Neural cell (in vitro differentiated cells): ENCODE data around the gene ZNF622. TPM values are rescaled to one million over a fixed set of nuclear protein-coding genes. Genes with fewer than 3 reads are reported as not detected.

Experiments used
- H2AFZ ChIP-seq: fragments of 200-600, 300-800 bp; sonication (generic), shearing (Covaris generic); 2 replicates; pipeline ENCODE4 v1.6.0; 2014; ENCODE audit warnings: low read depth, mild to moderate bottlenecking, antibody characterized with exemption, low read length, moderate library complexity
- H3F3A ChIP-seq: fragments of 200-600 bp; shearing (Covaris generic); 2 replicates; pipeline ENCODE4 v1.6.1; 2016; ENCODE audit warnings: mild to moderate bottlenecking, moderate library complexity, mixed read lengths, antibody characterized with exemption, low read length; ENCODE audit not compliant: insufficient read depth, poor library complexity, severe bottlenecking
- H3K27ac ChIP-seq: fragments of 200-600, 300-800 bp; sonication (generic), shearing (Covaris generic); 2 replicates; pipeline ENCODE4 v1.5.1; 2014; ENCODE audit warnings: mild to moderate bottlenecking, low read length, moderate library complexity
- H3K27me3 ChIP-seq: fragments of 300-800, 200-600 bp; sonication (generic), shearing (Covaris generic); 2 replicates; pipeline ENCODE4 v1.6.0; 2014; ENCODE audit warnings: mild to moderate bottlenecking, low read depth, low read length, moderate library complexity; ENCODE audit not compliant: insufficient read depth
- H3K36me3 ChIP-seq: fragments of 300-800, 200-600 bp; sonication (generic), shearing (Covaris generic); 2 replicates; pipeline ENCODE4 v1.5.1; 2014; ENCODE audit warnings: mild to moderate bottlenecking, antibody characterized with exemption, low read length, moderate library complexity; ENCODE audit not compliant: insufficient read depth
- H3K4me2 ChIP-seq: fragments of 300-800, 200-600 bp; sonication (generic), shearing (Covaris generic); 2 replicates; pipeline ENCODE4 v1.6.0; 2014; ENCODE audit warnings: mild to moderate bottlenecking, low read length
- H3K4me3 ChIP-seq: fragments of 300-800, 200-600 bp; sonication (generic), shearing (Covaris generic); 2 replicates; pipeline ENCODE4 v1.5.1; 2014; ENCODE audit warnings: mild to moderate bottlenecking, low read length, moderate library complexity
- H3K79me2 ChIP-seq: fragments of 200-600 bp; shearing (Covaris generic); replicated peaks from 2 replicates; pipeline ENCODE4 v1.6.0; 2014; ENCODE audit warnings: mild to moderate bottlenecking, low read length, moderate library complexity; ENCODE audit not compliant: insufficient read depth
- H3K9ac ChIP-seq: fragments of 300-800, 200-600 bp; sonication (generic), shearing (Covaris generic); 2 replicates; pipeline ENCODE4 v1.6.1; 2016; ENCODE audit warnings: mild to moderate bottlenecking, low read length, mixed read lengths
- H3K9me2 ChIP-seq: fragments of 200-600 bp; shearing (Covaris generic); 2 replicates; pipeline ENCODE4 v1.6.1; 2016; ENCODE audit warnings: mild to moderate bottlenecking, low read length, mixed read lengths; ENCODE audit not compliant: insufficient read depth
- H3K9me3 ChIP-seq: fragments of 200-600, 300-800 bp; sonication (generic), shearing (Covaris generic); 2 replicates; pipeline ENCODE4 v1.6.1; 2016; ENCODE audit warnings: mild to moderate bottlenecking, mixed run types, low read length, moderate library complexity, mixed read lengths
- H4K20me1 ChIP-seq: fragments of 200-600 bp; shearing (Covaris generic); 2 replicates; pipeline ENCODE4 v1.6.1; 2016; ENCODE audit warnings: mild to moderate bottlenecking, mixed run types; ENCODE audit not compliant: insufficient read depth
- CTCF ChIP-seq: fragments of 450-650 bp; IDR thresholded peaks from 2 replicates; pipeline ENCODE4 v1.5.1; 2014; ENCODE audit warnings: antibody characterized with exemption, mild to moderate bottlenecking, moderate library complexity; ENCODE audit not compliant: poor library complexity, severe bottlenecking
- EP300 ChIP-seq: fragments of 450-650 bp; conservative IDR thresholded peaks from 2 replicates; pipeline ENCODE4 v1.6.1; 2014; ENCODE audit warnings: antibody characterized with exemption, mild to moderate bottlenecking, moderate library complexity; ENCODE audit not compliant: poor library complexity, severe bottlenecking
- EZH2 ChIP-seq: fragments of 200-600, 300-800 bp; shearing (Covaris generic), sonication (generic); IDR thresholded peaks from 2 replicates; pipeline ENCODE4 v1.6.1; 2014; ENCODE audit warnings: antibody characterized with exemption, low read length, borderline replicate concordance, mild to moderate bottlenecking; ENCODE audit not compliant: insufficient read depth, poor library complexity, severe bottlenecking
- MXI1 ChIP-seq: fragments of 450-650 bp; conservative IDR thresholded peaks from 2 replicates; pipeline ENCODE4 v1.6.1; 2014; ENCODE audit warnings: antibody characterized with exemption, mild to moderate bottlenecking; ENCODE audit not compliant: poor library complexity, severe bottlenecking
- POLR2AphosphoS5 ChIP-seq: IDR thresholded peaks from 2 replicates; pipeline ENCODE4 v1.6.1; 2012
- RAD21 ChIP-seq: fragments of 450-650 bp; conservative IDR thresholded peaks from 2 replicates; pipeline ENCODE4 v1.6.1; 2014; ENCODE audit warnings: antibody characterized with exemption, mild to moderate bottlenecking, moderate library complexity
- REST ChIP-seq: IDR thresholded peaks from 2 replicates; pipeline ENCODE4 v1.6.1; 2012; ENCODE audit warnings: borderline replicate concordance
- SMC3 ChIP-seq: fragments of 450-650 bp; conservative IDR thresholded peaks from 2 replicates; pipeline ENCODE4 v1.6.1; 2014; ENCODE audit warnings: antibody characterized with exemption, mild to moderate bottlenecking, moderate library complexity; ENCODE audit not compliant: poor library complexity
- TAF1 ChIP-seq: IDR thresholded peaks from 2 replicates; pipeline ENCODE4 v1.6.1; 2012; ENCODE audit warnings: low read depth
- polyA plus RNA-seq: library from polyadenylated mRNA; depleted of rRNA; stranded (reverse); fragments of >200 nt; gene quantifications from 2 replicates; pipeline ENCODE4 v1.2.3, GENCODE V29; 2014

ZNF622 gene
- polyA plus RNA-seq, 1 donor from 2014 or later = 45.9 TPM

- H2AFZ ChIP-seq = no peak overlapping the region
- no peaks in the 10 kb centered on the region for H4K20me1 ChIP-seq
- H3K4me2 ChIP-seq = no peak overlapping the region
- no peaks in the 10 kb centered on the region for H3K27me3 ChIP-seq
- no peak for TF ChIP-seq RAD21
- TF ChIP-seq MXI1 = no peak
- TF ChIP-seq TAF1 = no peak
- no peak for TF ChIP-seq REST
- no peak for TF ChIP-seq POLR2AphosphoS5
- TF ChIP-seq EZH2 = no peak
- no peak for TF ChIP-seq CTCF
- no peak overlapping the region for H3K4me3 ChIP-seq
- H3F3A ChIP-seq = no peaks in the 10 kb centered on the region
- H3K27ac ChIP-seq = no peak overlapping the region
- H3K9me3 ChIP-seq = no peaks in the 10 kb centered on the region
- H3K36me3 ChIP-seq = no peaks in the 10 kb centered on the region
- H3K9ac ChIP-seq = no peak overlapping the region
- no peaks in the 10 kb centered on the region for H3K79me2 ChIP-seq
- H3K9me2 ChIP-seq = no peaks in the 10 kb centered on the region
Measured at GRCh38 chr5:16484081-16484480, 18.5 kb upstream of the ZNF622 start.

GRCh38 chr5:16483361-16483760, 17.8 kb upstream of the ZNF622 start:
- no peaks in the 10 kb centered on the region for H3K36me3 ChIP-seq
- H3F3A ChIP-seq = no peaks in the 10 kb centered on the region
- H3K4me2 ChIP-seq = no peak overlapping the region
- no peaks in the 10 kb centered on the region for H4K20me1 ChIP-seq
- H3K27ac ChIP-seq = no peak overlapping the region
- H3K27me3 ChIP-seq = no peaks in the 10 kb centered on the region
- H2AFZ ChIP-seq = no peak overlapping the region
- H3K9ac ChIP-seq = no peak overlapping the region
- H3K9me2 ChIP-seq = no peaks in the 10 kb centered on the region
- H3K9me3 ChIP-seq = no peaks in the 10 kb centered on the region
- TF ChIP-seq TAF1 = no peak
- TF ChIP-seq MXI1 = no peak
- no peak for TF ChIP-seq SMC3
- no peak for TF ChIP-seq REST
- TF ChIP-seq EP300 = no peak
- no peak for TF ChIP-seq CTCF
- TF ChIP-seq RAD21 = no peak
- no peak for TF ChIP-seq POLR2AphosphoS5
- TF ChIP-seq EZH2 = no peak
- H3K4me3 ChIP-seq = no peak overlapping the region
- no peaks in the 10 kb centered on the region for H3K79me2 ChIP-seq
